ENCODE data around the gene SIRT3.
A peak's percentile ranks its signal among the peaks of the same experiment; 100 is the strongest.

SIRT3 gene

DNA sequence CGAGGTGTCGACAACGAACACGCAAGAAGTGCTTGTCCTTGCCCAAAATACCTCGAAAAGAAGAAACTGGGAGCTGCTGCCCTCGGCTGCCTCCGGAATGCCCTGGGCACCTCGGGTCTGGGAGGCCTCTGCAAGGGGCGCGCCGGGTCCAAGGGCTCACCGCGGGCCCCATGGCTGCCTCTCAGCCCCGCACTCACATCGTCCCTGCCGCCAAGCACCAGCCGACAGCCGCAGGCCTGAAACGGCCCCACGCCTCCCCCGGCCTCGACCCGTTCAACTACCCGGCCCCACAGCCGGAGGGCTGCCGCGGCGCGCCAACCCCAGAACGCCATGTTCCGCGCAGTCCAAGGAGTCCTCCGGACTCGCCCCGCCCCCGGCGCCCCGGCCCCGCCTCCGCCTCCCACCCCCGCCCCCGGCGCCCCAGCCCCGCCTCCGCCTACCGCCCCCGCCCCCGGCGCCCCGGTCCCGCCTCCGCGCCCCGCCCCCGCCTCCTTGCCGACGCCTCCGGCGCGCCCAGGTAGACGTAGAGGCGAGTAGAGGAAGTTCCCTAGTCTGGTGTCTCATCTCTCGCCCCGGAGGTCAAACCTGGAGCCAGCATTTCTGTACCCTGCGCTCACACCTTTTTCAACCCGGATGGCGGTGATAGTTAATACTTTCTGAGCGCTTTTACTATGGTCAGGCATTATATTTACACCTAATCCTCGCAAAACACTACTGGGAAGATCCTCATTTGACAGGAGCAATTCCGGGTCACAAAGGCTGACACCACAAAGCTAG is at the start of gene SIRT3:
Gene SIRT3 (minus strand): TSS at position 346 of the 777 bp plus-strand sequence. CDS start 14 bp downstream, at position 332.
- ChIA-PET CTCF (interaction anchor here (9.4 kb wide), 1 partner anchor 14 kb away, joined by 85 read pairs; no protein-coding TSS in a partner anchor), POLR2A (interaction anchor here (0.6 kb wide), 1 partner anchor 28 kb away, joined by 8 read pairs; no protein-coding TSS in a partner anchor)

DNA sequence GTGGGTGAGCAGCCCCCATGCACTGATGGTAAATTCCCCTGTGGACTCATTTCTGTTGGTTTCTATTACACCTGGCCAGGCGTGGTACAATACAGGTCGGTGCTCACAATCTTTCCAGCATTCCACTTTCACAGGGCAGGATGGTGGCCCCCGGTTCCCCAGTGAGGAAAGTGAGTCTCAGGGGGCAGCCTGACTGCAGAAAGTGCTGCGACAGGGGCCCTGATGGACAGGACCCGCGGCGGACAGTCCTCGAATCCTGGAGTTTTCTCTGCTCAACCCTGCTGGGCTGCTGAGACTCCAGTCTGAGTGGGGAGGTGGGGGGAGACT is 49.7 kb upstream of the SIRT3 start:
- ChIA-PET POLR2A (no interaction called here), CTCF (interaction anchor here (0.8 kb wide), 1 partner anchor 36 kb away, joined by 4 read pairs; no protein-coding TSS in a partner anchor)
- DNase-seq (ENCODE audit: extremely low spot score): no peak
- TF ChIP-seq, protein P1, sequence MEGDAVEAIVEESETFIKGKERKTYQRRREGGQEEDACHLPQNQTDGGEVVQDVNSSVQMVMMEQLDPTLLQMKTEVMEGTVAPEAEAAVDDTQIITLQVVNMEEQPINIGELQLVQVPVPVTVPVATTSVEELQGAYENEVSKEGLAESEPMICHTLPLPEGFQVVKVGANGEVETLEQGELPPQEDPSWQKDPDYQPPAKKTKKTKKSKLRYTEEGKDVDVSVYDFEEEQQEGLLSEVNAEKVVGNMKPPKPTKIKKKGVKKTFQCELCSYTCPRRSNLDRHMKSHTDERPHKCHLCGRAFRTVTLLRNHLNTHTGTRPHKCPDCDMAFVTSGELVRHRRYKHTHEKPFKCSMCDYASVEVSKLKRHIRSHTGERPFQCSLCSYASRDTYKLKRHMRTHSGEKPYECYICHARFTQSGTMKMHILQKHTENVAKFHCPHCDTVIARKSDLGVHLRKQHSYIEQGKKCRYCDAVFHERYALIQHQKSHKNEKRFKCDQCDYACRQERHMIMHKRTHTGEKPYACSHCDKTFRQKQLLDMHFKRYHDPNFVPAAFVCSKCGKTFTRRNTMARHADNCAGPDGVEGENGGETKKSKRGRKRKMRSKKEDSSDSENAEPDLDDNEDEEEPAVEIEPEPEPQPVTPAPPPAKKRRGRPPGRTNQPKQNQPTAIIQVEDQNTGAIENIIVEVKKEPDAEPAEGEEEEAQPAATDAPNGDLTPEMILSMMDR (IDR thresholded peaks at IDR 0.05; ENCODE audit: control extremely low read depth, extremely low read depth, low read depth, missing control alignments): no peak

More for the DNA sequence above, at the start of gene SIRT3:
- peak; percentile 94 for DNase-seq (ENCODE audit: extremely low spot score)
- TF ChIP-seq, protein P1 (IDR thresholded peaks at IDR 0.05; ENCODE audit: control extremely low read depth, extremely low read depth, low read depth, missing control alignments): no peak

DNA sequence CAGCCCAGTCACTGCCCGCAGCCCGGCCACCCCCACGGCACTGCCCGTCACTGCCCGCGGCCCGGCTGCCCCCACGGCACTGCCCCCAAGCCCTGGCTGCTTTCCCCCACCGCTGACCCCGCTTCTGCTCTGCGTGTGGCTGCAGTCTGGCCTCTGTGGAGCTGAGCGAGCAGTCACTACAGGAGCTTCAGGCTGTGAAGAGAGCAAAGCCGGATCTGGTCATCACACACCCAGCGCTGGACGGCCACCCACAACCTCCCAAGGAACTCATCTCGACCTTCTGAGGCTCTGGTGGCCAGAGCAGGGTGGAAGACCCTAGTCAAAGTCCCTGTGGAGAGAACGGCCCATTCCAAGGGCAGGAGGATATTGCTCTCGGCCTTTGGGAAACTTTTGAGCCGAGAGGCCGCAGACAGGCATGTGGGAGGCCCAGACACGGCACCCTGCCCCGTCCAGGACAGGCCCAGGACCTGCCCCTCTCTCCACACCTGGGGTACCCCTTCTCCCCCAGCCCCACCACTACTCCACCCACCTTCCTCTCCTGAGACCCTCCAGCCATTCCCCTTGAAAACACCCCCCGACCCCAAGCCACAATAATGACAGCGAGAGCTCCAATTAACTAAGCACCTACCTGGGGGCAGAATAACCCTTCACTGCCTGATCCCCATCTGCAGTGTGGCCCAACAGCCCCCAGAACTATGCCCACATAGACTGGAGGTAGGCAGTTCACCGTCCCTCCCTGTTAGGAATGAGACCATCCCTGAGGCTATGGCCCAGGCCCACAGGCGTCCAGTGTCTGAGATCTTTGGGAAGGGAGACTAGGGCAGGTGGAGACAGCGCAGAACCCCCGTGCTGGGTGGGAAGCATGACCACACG is 49.1 kb upstream of the SIRT3 start:
- ChIA-PET CTCF (interaction anchor here (0.8 to 2.0 kb wide), 2 partner anchors 33 to 35 kb away, joined by 3 to 7 read pairs; no protein-coding TSS in a partner anchor), POLR2A (no interaction called here)
- TF ChIP-seq, protein P1 (IDR thresholded peaks at IDR 0.05; ENCODE audit: control extremely low read depth, extremely low read depth, low read depth, missing control alignments): no peak
- no peak for DNase-seq (ENCODE audit: extremely low spot score)

DNA sequence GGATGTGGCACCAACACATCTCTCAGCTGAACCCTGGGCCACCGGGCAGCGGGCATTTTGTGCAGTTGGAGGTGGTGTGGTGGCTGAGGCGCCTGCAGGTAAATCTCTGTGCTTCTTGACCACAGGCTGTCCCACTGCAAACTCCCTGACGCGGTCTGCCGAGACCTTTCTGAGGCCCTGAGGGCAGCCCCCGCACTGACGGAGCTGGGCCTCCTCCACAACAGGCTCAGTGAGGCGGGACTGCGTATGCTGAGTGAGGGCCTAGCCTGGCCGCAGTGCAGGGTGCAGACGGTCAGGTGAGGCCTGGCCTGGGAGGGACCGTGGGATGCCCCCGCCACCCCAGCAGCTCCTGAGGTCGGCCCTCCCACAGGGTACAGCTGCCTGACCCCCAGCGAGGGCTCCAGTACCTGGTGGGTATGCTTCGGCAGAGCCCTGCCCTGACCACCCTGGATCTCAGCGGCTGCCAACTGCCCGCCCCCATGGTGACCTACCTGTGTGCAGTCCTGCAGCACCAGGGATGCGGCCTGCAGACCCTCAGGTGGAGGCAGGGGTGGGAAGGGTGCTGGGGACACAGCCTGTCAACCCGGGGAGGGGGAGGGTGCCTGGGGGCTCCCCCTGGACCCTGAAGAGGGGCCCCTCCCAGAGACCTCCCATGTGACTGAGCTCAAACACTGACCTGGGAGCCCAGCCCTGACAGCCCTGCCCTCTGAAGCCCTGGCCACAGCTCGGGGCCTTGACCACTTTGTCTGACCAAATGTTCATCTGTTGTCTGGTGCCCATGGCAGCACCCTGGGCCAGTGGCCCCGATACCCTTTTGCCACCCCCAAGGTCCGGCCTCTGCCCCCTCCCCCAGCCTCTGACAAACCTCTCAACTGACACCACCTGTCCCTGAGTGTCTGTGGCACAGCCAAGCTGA is 48.2 kb upstream of the SIRT3 start:
- TF ChIP-seq, protein P1 (IDR thresholded peaks at IDR 0.05; ENCODE audit: control extremely low read depth, extremely low read depth, low read depth, missing control alignments): no peak
- no peak for DNase-seq (ENCODE audit: extremely low spot score)
- ChIA-PET POLR2A (no interaction called here), CTCF (interaction anchor here (0.8 to 2.0 kb wide), 3 partner anchors 10 to 34 kb away, joined by 3 to 7 read pairs (median 4); no protein-coding TSS in a partner anchor)

DNA sequence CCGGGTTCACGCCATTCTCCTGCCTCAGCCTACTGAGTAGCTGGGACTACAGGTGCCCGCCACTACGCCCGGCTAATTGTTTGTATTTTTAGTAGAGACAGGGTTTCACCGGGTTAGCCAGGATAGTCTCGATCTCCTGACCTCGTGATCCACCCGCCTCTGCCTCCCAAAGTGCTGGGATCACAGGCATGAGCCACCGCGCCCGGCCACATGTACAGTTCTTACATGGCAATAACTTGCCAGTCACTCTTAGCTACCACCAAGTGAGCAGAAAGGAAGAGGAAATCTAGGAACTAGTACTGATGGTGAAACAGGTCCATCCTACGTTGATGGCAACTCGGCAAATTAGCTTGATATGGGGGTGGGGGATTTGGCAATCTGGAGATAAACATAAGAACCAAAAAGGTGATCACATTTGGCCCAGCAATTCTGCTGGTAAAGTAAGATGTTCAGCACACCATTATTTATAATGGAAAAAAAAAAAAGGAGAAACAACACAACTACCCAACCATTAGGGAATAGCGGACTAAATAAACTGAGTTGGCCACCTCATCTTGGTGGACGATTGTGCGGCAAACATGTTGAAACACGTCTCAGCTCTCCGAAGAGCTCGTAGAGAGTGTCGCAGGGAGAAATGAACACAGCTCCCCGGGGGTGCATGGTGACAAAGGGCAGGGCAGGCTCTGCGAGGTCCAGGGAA is 47.4 kb upstream of the SIRT3 start:
- ChIA-PET POLR2A (no interaction called here), CTCF (interaction anchor here (1.0 to 2.0 kb wide), 3 partner anchors 9 to 33 kb away, joined by 3 to 7 read pairs (median 4); no protein-coding TSS in a partner anchor)

More for the DNA sequence above, 47.4 kb upstream of the SIRT3 start:
- TF ChIP-seq, protein P1 (IDR thresholded peaks at IDR 0.05; ENCODE audit: control extremely low read depth, extremely low read depth, low read depth, missing control alignments): no peak
- DNase-seq (ENCODE audit: extremely low spot score): no peak
